Erythroblast (primary cell): ENCODE data around the gene EEPD1.

Source experiments
- GATA1 ChIP-seq: IDR thresholded peaks from 2 replicates; pipeline ENCODE4 v1.6.1; 2011; ENCODE audit warnings: low read depth, mild to moderate bottlenecking, control low read depth, low read length, moderate library complexity
- POLR2A ChIP-seq: IDR thresholded peaks from 2 replicates; pipeline ENCODE4 v1.6.1; 2011; ENCODE audit warnings: mild to moderate bottlenecking, low read length

DNA sequence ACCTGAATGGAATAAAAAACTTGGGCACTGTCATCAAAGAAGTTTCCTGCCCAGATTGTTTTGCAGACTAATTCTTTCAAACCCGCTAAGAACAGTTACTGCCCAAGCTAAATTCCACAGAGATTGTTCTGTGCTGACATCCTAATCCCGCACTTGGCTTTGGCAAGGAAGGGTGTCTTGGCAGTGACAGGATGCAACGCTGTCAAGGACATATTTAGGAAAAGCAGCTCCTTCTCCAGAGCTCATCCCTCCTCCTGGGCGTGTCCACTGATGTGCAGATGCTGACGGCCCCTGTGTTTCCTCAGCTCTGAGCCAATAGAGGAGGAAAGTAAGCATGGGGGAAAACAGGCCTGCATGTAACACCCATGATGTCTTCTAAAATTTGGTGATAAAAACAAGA is 74.2 kb downstream of the EEPD1 start:
- TF ChIP-seq POLR2A (no peak), GATA1 (no peak)
